IMR-90 (cell line): Measurements from ENCODE around the gene TCP11X1. TPM values are rescaled to one million over a fixed set of nuclear protein-coding genes. Genes with fewer than 3 reads are reported as not detected.
"Not testable (repeated sequence)": the region's sequence is repeated elsewhere in the genome, so short reads cannot be mapped to it uniquely, and the experiment has no call there.

ENCODE experiments used
- ATAC-seq: fragments of 200-7000 bp; cut with Tn5 transposase; 2 replicates; pipeline ENCODE4 v1.9.1; 2020; ENCODE audit warnings: low read depth, mild to moderate bottlenecking, moderate library complexity
- BruUV-seq: library from RNA; stranded (reverse); fragments of 400-500 nt; replicated peaks from 2 replicates; lab custom pipeline; 2021; lab: Mats Ljungman, UMichigan
- CTCF ChIA-PET: fragments of 300-600 bp; formaldehyde crosslinking; extraction: SDS; loops from one replicate; lab custom pipeline; 2021; ENCODE audit warnings: antibody characterized with exemption; lab: Yijun Ruan, JAX
- POLR2A ChIA-PET: fragments of 300-600 bp; sonication (Branson Sonifier 250); formaldehyde crosslinking; loops from one replicate; lab custom pipeline; 2022; ENCODE audit warnings: antibody characterized with exemption; ENCODE audit not compliant: unreplicated experiment; lab: Charles Lee
- DNase-seq: peaks from one replicate; pipeline ENCODE4 v3.0.0; 2013
- H2AFZ ChIP-seq: replicated peaks from 2 replicates; pipeline ENCODE3; 2013; ENCODE audit warnings: low read length, mild to moderate bottlenecking; ENCODE audit not compliant: poor library complexity
- H2AK5ac ChIP-seq: 2 replicates; pipeline ENCODE4 v1.6.1; 2013; ENCODE audit warnings: low read depth, low read length, inconsistent platforms
- H2AK9ac ChIP-seq: replicated peaks from 2 replicates; pipeline ENCODE3; 2013; ENCODE audit warnings: mild to moderate bottlenecking, low read depth, low read length, moderate library complexity; ENCODE audit not compliant: poor library complexity
- H2BK120ac ChIP-seq: 2 replicates; pipeline ENCODE4 v1.6.1; 2013; ENCODE audit warnings: low read depth, low read length, inconsistent platforms
- H2BK15ac ChIP-seq: 3 replicates; pipeline ENCODE4 v1.6.1; 2013; ENCODE audit warnings: low read depth, low read length, inconsistent platforms
- H2BK20ac ChIP-seq: 2 replicates; pipeline ENCODE4 v1.6.1; 2013; ENCODE audit warnings: low read depth, mild to moderate bottlenecking, inconsistent platforms, low read length, moderate library complexity
- H2BK5ac ChIP-seq: 2 replicates; pipeline ENCODE4 v1.6.1; 2013; ENCODE audit warnings: mild to moderate bottlenecking, low read depth, low read length, inconsistent platforms; ENCODE audit not compliant: poor library complexity, severe bottlenecking
- H3K14ac ChIP-seq: replicated peaks from 2 replicates; pipeline ENCODE4 v1.6.1; 2013; ENCODE audit warnings: low read depth, low read length, inconsistent platforms
- H3K18ac ChIP-seq: 2 replicates; pipeline ENCODE4 v1.6.1; 2013; ENCODE audit warnings: low read depth, low read length, control low read depth
- H3K23ac ChIP-seq: 2 replicates; pipeline ENCODE4 v1.6.1; 2013; ENCODE audit warnings: low read depth, low read length, inconsistent platforms
- H3K27ac ChIP-seq: 2 replicates; pipeline ENCODE4 v1.5.1; 2013; ENCODE audit warnings: mild to moderate bottlenecking, control low read depth, low read length; ENCODE audit not compliant: insufficient read depth
- H3K27me3 ChIP-seq: 2 replicates; pipeline ENCODE4 v1.6.1; 2013; ENCODE audit warnings: low read length; ENCODE audit not compliant: control insufficient read depth, insufficient read depth
- H3K36me3 ChIP-seq: 2 replicates; pipeline ENCODE4 v1.6.1; 2013; ENCODE audit warnings: low read length, mixed read lengths; ENCODE audit not compliant: control insufficient read depth, insufficient read depth
- H3K4ac ChIP-seq: 2 replicates; pipeline ENCODE4 v1.6.1; 2013; ENCODE audit warnings: low read depth, low read length, inconsistent platforms
- H3K4me1 ChIP-seq: 2 replicates; pipeline ENCODE4 v1.6.1; 2013; ENCODE audit warnings: low read length, mixed read lengths; ENCODE audit not compliant: control insufficient read depth, insufficient read depth
- H3K4me2 ChIP-seq: 2 replicates; pipeline ENCODE4 v1.6.1; 2013; ENCODE audit warnings: low read depth, mild to moderate bottlenecking, control low read depth, low read length, moderate library complexity
- H3K4me3 ChIP-seq: 2 replicates; pipeline ENCODE4 v1.5.1; 2013; ENCODE audit warnings: low read depth, mild to moderate bottlenecking, control low read depth, low read length, moderate library complexity; ENCODE audit not compliant: insufficient read depth
- H3K56ac ChIP-seq: 2 replicates; pipeline ENCODE4 v1.6.1; 2013; ENCODE audit warnings: low read length, inconsistent platforms; ENCODE audit not compliant: insufficient read depth; ENCODE audit errors: extremely low read depth
- H3K79me1 ChIP-seq, 2 experiments: 2 replicates each; pipeline ENCODE4 v1.6.1; 2013; ENCODE audit warnings: low read length in 2 of 2, inconsistent platforms in 1 of 2, low read depth in 1 of 2
- H3K9ac ChIP-seq: 2 replicates; pipeline ENCODE4 v1.6.1; 2013; ENCODE audit warnings: low read depth, low read length, control low read depth
- H3K9me1 ChIP-seq: 2 replicates; pipeline ENCODE4 v1.6.1; 2013; ENCODE audit warnings: low read length, inconsistent platforms; ENCODE audit not compliant: insufficient read depth
- H3K9me3 ChIP-seq: 2 replicates; pipeline ENCODE4 v1.6.1; 2013; ENCODE audit warnings: low read length; ENCODE audit not compliant: control insufficient read depth, insufficient read depth
- H4K20me1 ChIP-seq: 2 replicates; pipeline ENCODE4 v1.6.1; 2013; ENCODE audit warnings: low read length, inconsistent platforms; ENCODE audit not compliant: insufficient read depth
- H4K5ac ChIP-seq: 2 replicates; pipeline ENCODE4 v1.6.1; 2013; ENCODE audit warnings: mild to moderate bottlenecking, low read depth, low read length, control low read depth
- H4K8ac ChIP-seq, 2 experiments: 2 replicates each; pipeline ENCODE4 v1.6.1; 2013; ENCODE audit warnings: low read depth in 2 of 2, low read length in 2 of 2, control low read depth in 1 of 2, inconsistent platforms in 1 of 2
- H4K91ac ChIP-seq: 2 replicates; pipeline ENCODE4 v1.6.1; 2013; ENCODE audit warnings: low read depth, low read length, inconsistent platforms; ENCODE audit not compliant: insufficient read depth
- WGBS, 2 experiments: methylation state at CpG; one replicate each; pipeline versions ENCODE4 v1.1.5 to v1.1.7; 2013; ENCODE audit warnings: missing lambda C conversion rate in 2 of 2; ENCODE audit not compliant: insufficient read length in 1 of 2; ENCODE audit errors: extremely low coverage in 2 of 2; 5-methylcytosine and 5-hydroxymethylcytosine counted together
- dilution Hi-C: fragments of 300-500 bp; cut with HindIII; formaldehyde crosslinking; loops from one replicate; pipeline ENCODE4 v1.14.3; 2018; ENCODE audit warnings: low sequenced_read_pairs; ENCODE audit not compliant: unreplicated experiment
- in situ Hi-C: fragments of 300-500 bp; cut with MboI; formaldehyde crosslinking; loops from 3 replicates; pipeline ENCODE4 v1.14.3; 2019; ENCODE audit warnings: low sequenced_read_pairs, inconsistent platforms, mixed read lengths
- intact Hi-C: fragments of 100-400 bp; cut with micrococcal nuclease; formaldehyde crosslinking; loops from 2 replicates; pipeline ENCODE4 v1.10.0; 2022
- polyA plus RNA-seq, 3 experiments: library from polyadenylated mRNA; depleted of rRNA; stranded (reverse); fragments of >200 nt; gene quantifications; 2 replicates each; pipeline ENCODE4 v1.2.3, GENCODE V29; 2012; ENCODE audit warnings: low replicate concordance in 1 of 3
- total RNA-seq: library from RNA; depleted of rRNA; stranded (reverse); fragments of >200 nt; gene quantifications from 2 replicates; pipeline ENCODE4 v1.2.3, GENCODE V29; 2012; rRNA removed

Gene TCP11X1
- total and polyA plus RNA-seq, 2 of the 4 experiments (the other 2 are of a cell fraction): not detected

DNA sequence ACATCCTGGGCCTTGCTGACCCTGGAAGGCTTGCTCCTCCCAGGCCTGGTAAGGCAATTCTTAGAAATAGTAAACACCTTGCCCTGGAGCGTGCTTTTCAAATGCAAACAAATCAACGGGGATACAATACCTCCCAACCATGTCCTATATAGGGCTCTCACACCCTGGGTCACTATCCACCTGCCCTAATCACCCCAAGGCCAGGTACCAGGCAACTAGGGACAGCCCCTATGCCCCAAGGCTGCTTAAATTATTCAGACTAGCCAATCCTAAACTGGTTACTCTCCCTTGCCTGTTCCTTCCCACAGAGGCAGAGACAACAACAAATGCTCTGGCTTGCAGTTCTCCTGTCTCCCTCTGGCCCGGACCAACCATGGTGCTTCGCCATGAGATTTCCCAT lies 57.1 kb downstream of the TCP11X1 start:
- H3K18ac ChIP-seq, intact Hi-C loops, H3K4me2 ChIP-seq, H3K27ac ChIP-seq, CTCF ChIA-PET, H2BK20ac ChIP-seq, H2BK15ac ChIP-seq, ATAC-seq, H2AFZ ChIP-seq, H2BK120ac ChIP-seq, H4K5ac ChIP-seq, H3K9ac ChIP-seq, H3K4me3 ChIP-seq, H4K91ac ChIP-seq, H2AK5ac ChIP-seq, H3K9me1 ChIP-seq, H4K8ac ChIP-seq, H3K36me3 ChIP-seq, dilution Hi-C loops, H3K14ac ChIP-seq, H3K56ac ChIP-seq, H3K9me3 ChIP-seq, H3K4me1 ChIP-seq, H3K27me3 ChIP-seq, H2AK9ac ChIP-seq, in situ Hi-C loops, H4K20me1 ChIP-seq, H3K23ac ChIP-seq, H2BK5ac ChIP-seq, H3K79me1 ChIP-seq, BruUV-seq, POLR2A ChIA-PET, DNase-seq, H3K4ac ChIP-seq: not testable (repeated sequence)
- WGBS, 2 experiments: no CpG with 5 or more reads among the region's 4 CpGs

Other genes starting within 250 kb of the TCP11X1 start
- not detected in 2 replicates for gene TCEAL2, start 89.6 kb upstream of the TCP11X1 start, total RNA-seq
- not detected in 2 replicates for gene TCEAL2, start 89.6 kb upstream of the TCP11X1 start, polyA plus RNA-seq (2012; rRNA removed)
- not detected in 2 replicates for gene TCEAL6, start 72.8 kb upstream of the TCP11X1 start, total RNA-seq
- not detected in 2 replicates for gene TCEAL6, start 72.8 kb upstream of the TCP11X1 start, polyA plus RNA-seq (2012; rRNA removed)
- gene BEX5, start 59.3 kb upstream of the TCP11X1 start, total RNA-seq: not detected in 2 replicates
- not detected in 2 replicates for gene BEX5, start 59.3 kb upstream of the TCP11X1 start, polyA plus RNA-seq (2012; rRNA removed)
- not detected in 2 replicates for gene NXF2, start 31.9 kb downstream of the TCP11X1 start, total RNA-seq
- not detected in 2 replicates for gene NXF2, start 31.9 kb downstream of the TCP11X1 start, polyA plus RNA-seq (2012; rRNA removed)
- gene NXF2B, start 224.7 kb downstream of the TCP11X1 start, total RNA-seq: not detected in 2 replicates
- gene NXF2B, start 224.7 kb downstream of the TCP11X1 start, polyA plus RNA-seq (2012; rRNA removed): not detected in 2 replicates